ENCODE results near the gene METTL25. TPM values are rescaled to one million over a fixed set of nuclear protein-coding genes. Genes with fewer than 3 reads are reported as not detected.

The METTL25 gene
- total and polyA plus RNA-seq, 4 donors, result 4.4 to 22.2 (median 9.2) TPM

- Histone ChIP-seq H3K27ac (ENCODE audit: low read depth in 1 of 2, low read length in 2 of 2) (no peak overlapping the region), H3K36me3 (ENCODE audit: control insufficient read depth in 1 of 2, insufficient read depth in 2 of 2, low read length in 1 of 2) (no peaks in the 10 kb centered on the region), H3K4me3 (ENCODE audit: low read length in 2 of 2) (no peak overlapping the region), H3K9me3 (ENCODE audit: control insufficient read depth, low read length) (no peaks in the 10 kb centered on the region), H3K4me1 (ENCODE audit: control insufficient read depth in 1 of 2, insufficient read depth in 2 of 2, low read length in 2 of 2) (no peaks in the 10 kb centered on the region), H3K27me3 (ENCODE audit: control insufficient read depth in 1 of 2, insufficient read depth in 2 of 2, low read length in 1 of 2) (no peaks in the 10 kb centered on the region)
- WGBS, 2 donors, result 92 to 93% methylated on average over 5 of the region's 5 CpGs
- no peak for ATAC-seq (ENCODE audit: low FRiP score)
- intact Hi-C loops (cut with DNase I), result no loop called here
- DNase-seq, result no peak
These were observed 159.5 kb downstream of the METTL25 start for GRCh38 chr12:82517808-82518207.

DNA sequence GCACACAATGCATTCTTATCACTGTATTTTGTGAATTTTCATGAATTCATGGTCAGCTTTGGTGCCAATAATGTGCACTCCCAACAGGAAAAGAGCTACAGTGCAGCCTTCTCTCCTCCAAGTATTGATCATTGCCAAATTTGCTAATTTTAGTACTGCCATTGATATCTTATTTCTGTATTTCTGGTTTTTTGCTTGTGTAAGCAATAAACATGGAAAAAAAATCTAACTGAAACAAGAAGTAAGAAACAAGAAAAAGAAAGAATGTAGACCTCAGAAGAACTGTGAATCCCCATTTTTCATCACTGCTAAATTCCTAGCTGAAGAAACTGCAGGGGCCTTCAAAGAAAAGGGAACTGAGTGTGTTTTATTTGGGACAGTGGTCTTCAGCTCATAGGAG, 161.2 kb downstream of the METTL25 start:
- intact Hi-C loops (cut with DNase I), result no loop called here
- no peaks in the 10 kb centered on the region for H3K4me1 ChIP-seq (ENCODE audit: control insufficient read depth in 1 of 2, insufficient read depth in 2 of 2, low read length in 2 of 2)
- no peaks in the 10 kb centered on the region for H3K27me3 ChIP-seq (ENCODE audit: control insufficient read depth in 1 of 2, insufficient read depth in 2 of 2, low read length in 1 of 2)
- no peaks in the 10 kb centered on the region for H3K9me3 ChIP-seq (ENCODE audit: control insufficient read depth, low read length)
- DNase-seq (no peak), ATAC-seq (ENCODE audit: low FRiP score) (no peak)
- H3K27ac ChIP-seq (ENCODE audit: low read depth in 1 of 2, low read length in 2 of 2), result no peak overlapping the region
- H3K36me3 ChIP-seq (ENCODE audit: control insufficient read depth in 1 of 2, insufficient read depth in 2 of 2, low read length in 1 of 2), result no peaks in the 10 kb centered on the region
- no peak overlapping the region for H3K4me3 ChIP-seq (ENCODE audit: low read length in 2 of 2)

- no peaks in the 10 kb centered on the region for H3K9me3 ChIP-seq (ENCODE audit: control insufficient read depth, low read length)
- H3K27ac ChIP-seq (ENCODE audit: low read depth in 1 of 2, low read length in 2 of 2), result no peak overlapping the region
- intact Hi-C loops (cut with DNase I), result loop anchor here in 1 of 2 donors (10.0 kb wide), 1 partner anchor 1983 kb away; no protein-coding TSS in a partner anchor
- 94 to 95% methylated on average over 4 of the region's 4 CpGs for whole genome bisulfite sequencing, 2 donors
- DNase-seq (no peak), ATAC-seq (ENCODE audit: low FRiP score) (no peak)
- H3K27me3 ChIP-seq (ENCODE audit: control insufficient read depth in 1 of 2, insufficient read depth in 2 of 2, low read length in 1 of 2), result no peaks in the 10 kb centered on the region
- H3K4me3 ChIP-seq (ENCODE audit: low read length in 2 of 2), result no peak overlapping the region
- H3K4me1 ChIP-seq (ENCODE audit: control insufficient read depth in 1 of 2, insufficient read depth in 2 of 2, low read length in 2 of 2), result no peaks in the 10 kb centered on the region
- no peaks in the 10 kb centered on the region for H3K36me3 ChIP-seq (ENCODE audit: control insufficient read depth in 1 of 2, insufficient read depth in 2 of 2, low read length in 1 of 2)
These were observed 164.0 kb downstream of the METTL25 start for GRCh38 chr12:82522285-82522684.

DNA sequence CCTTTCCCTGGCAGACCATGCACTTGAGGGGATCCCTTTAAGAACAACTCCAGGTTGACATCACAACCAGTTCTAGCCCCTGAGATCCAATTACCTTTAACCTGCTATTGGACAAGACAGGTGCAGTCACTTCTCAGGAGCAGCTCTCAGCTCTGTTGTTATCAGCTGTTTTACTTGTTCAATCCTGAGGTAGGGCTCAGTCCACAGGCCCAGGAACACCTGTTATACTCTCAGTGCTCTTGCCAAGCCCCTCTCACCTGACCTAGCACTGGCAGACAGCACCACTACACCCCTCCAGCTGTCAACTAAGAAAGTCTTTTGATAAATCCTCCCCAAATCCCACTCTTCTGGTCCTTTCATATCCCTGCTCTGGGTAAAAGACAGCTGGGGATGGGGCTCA, 164.4 kb downstream of the METTL25 start:
- Histone ChIP-seq H3K27me3 (ENCODE audit: control insufficient read depth in 1 of 2, insufficient read depth in 2 of 2, low read length in 1 of 2) (no peaks in the 10 kb centered on the region), H3K4me3 (ENCODE audit: low read length in 2 of 2) (no peak overlapping the region), H3K27ac (ENCODE audit: low read depth in 1 of 2, low read length in 2 of 2) (no peak overlapping the region), H3K9me3 (ENCODE audit: control insufficient read depth, low read length) (no peaks in the 10 kb centered on the region), H3K4me1 (ENCODE audit: control insufficient read depth in 1 of 2, insufficient read depth in 2 of 2, low read length in 2 of 2) (no peaks in the 10 kb centered on the region), H3K36me3 (ENCODE audit: control insufficient read depth in 1 of 2, insufficient read depth in 2 of 2, low read length in 1 of 2) (no peaks in the 10 kb centered on the region)
- DNase-seq (no peak), ATAC-seq (ENCODE audit: low FRiP score) (no peak)
- intact Hi-C loops (cut with DNase I), result loop anchor here in 1 of 2 donors (10.0 kb wide), 1 partner anchor 1982 kb away; no protein-coding TSS in a partner anchor

DNA sequence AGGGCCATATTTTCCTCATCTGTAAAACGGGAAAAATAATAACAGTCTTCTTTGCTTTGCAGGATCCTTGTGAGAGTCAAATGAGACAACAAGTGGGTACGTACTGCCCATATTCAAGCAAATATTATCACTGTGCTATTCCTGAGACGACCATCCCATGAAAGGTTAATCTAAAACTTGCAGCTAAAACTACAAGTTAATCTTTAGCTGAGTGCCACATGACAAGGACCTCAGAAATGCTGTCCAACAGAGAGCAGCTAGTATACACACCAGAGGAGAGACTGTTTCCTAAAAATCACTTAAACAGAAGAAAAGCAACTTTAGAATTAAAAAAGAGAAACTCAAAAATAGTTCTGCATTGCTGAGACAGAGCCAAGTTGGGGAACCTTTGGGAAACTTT, 165.7 kb downstream of the METTL25 start:
- WGBS, 2 donors, result 9 to 15% methylated on average over 3 of the region's 3 CpGs
- Histone ChIP-seq H3K27me3 (ENCODE audit: control insufficient read depth in 1 of 2, insufficient read depth in 2 of 2, low read length in 1 of 2) (no peaks in the 10 kb centered on the region), H3K9me3 (ENCODE audit: control insufficient read depth, low read length) (no peaks in the 10 kb centered on the region), H3K4me1 (ENCODE audit: control insufficient read depth in 1 of 2, insufficient read depth in 2 of 2, low read length in 2 of 2) (no peaks in the 10 kb centered on the region), H3K27ac (ENCODE audit: low read depth in 1 of 2, low read length in 2 of 2) (no peak overlapping the region), H3K4me3 (ENCODE audit: low read length in 2 of 2) (no peak overlapping the region), H3K36me3 (ENCODE audit: control insufficient read depth in 1 of 2, insufficient read depth in 2 of 2, low read length in 1 of 2) (no peaks in the 10 kb centered on the region)
- DNase-seq (no peak), ATAC-seq (ENCODE audit: low FRiP score) (no peak)
- intact Hi-C loops (cut with DNase I), result loop anchor here in 1 of 2 donors (10.0 kb wide), 1 partner anchor 1981 kb away; no protein-coding TSS in a partner anchor

GRCh38 chr12:82524641-82525040, 166.3 kb downstream of the METTL25 start:
- H3K4me1 ChIP-seq (ENCODE audit: control insufficient read depth in 1 of 2, insufficient read depth in 2 of 2, low read length in 2 of 2), result no peaks in the 10 kb centered on the region
- ATAC-seq (ENCODE audit: low FRiP score) (no peak), DNase-seq (no peak)
- H3K27me3 ChIP-seq (ENCODE audit: control insufficient read depth in 1 of 2, insufficient read depth in 2 of 2, low read length in 1 of 2), result no peaks in the 10 kb centered on the region
- intact Hi-C loops (cut with DNase I), result loop anchor here in 1 of 2 donors (10.0 kb wide), 1 partner anchor 1980 kb away; no protein-coding TSS in a partner anchor
- 46% methylated on average over 2 of the region's 2 CpGs for WGBS, 2 donors
- no peak overlapping the region for H3K4me3 ChIP-seq (ENCODE audit: low read length in 2 of 2)
- H3K9me3 ChIP-seq (ENCODE audit: control insufficient read depth, low read length), result no peaks in the 10 kb centered on the region
- no peak overlapping the region for H3K27ac ChIP-seq (ENCODE audit: low read depth in 1 of 2, low read length in 2 of 2)
- no peaks in the 10 kb centered on the region for H3K36me3 ChIP-seq (ENCODE audit: control insufficient read depth in 1 of 2, insufficient read depth in 2 of 2, low read length in 1 of 2)

DNA sequence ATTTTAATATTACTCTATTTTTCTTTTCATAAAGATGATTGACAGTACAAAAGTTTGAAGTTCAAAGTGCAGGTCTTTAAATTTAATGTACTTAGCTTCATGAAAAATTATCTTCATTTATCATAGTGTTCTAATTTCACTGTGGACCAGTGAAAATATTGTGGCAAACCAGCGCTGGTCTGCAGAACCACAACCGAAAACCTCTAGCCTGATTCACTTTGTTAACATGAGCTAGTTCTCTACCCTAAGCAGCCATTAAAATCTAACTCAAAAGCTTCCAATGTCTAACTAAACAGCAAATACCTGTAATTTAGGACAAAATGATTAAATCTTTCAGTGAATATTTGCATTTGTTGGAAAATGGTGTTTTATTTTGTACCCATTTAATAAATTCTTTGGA, 167.3 kb downstream of the METTL25 start:
- no peak overlapping the region for H3K4me3 ChIP-seq (ENCODE audit: low read length in 2 of 2)
- 92 to 94% methylated on average over 2 of the region's 2 CpGs for WGBS, 2 donors
- H3K27me3 ChIP-seq (ENCODE audit: control insufficient read depth in 1 of 2, insufficient read depth in 2 of 2, low read length in 1 of 2), result no peaks in the 10 kb centered on the region
- ATAC-seq (ENCODE audit: low FRiP score) (no peak), DNase-seq (no peak)
- H3K4me1 ChIP-seq (ENCODE audit: control insufficient read depth in 1 of 2, insufficient read depth in 2 of 2, low read length in 2 of 2), result no peaks in the 10 kb centered on the region
- no peaks in the 10 kb centered on the region for H3K9me3 ChIP-seq (ENCODE audit: control insufficient read depth, low read length)
- intact Hi-C loops (cut with DNase I), result loop anchor here in 1 of 2 donors (10.0 kb wide), 1 partner anchor 1979 kb away; no protein-coding TSS in a partner anchor
- H3K27ac ChIP-seq (ENCODE audit: low read depth in 1 of 2, low read length in 2 of 2), result no peak overlapping the region
- H3K36me3 ChIP-seq (ENCODE audit: control insufficient read depth in 1 of 2, insufficient read depth in 2 of 2, low read length in 1 of 2), result no peaks in the 10 kb centered on the region

DNA sequence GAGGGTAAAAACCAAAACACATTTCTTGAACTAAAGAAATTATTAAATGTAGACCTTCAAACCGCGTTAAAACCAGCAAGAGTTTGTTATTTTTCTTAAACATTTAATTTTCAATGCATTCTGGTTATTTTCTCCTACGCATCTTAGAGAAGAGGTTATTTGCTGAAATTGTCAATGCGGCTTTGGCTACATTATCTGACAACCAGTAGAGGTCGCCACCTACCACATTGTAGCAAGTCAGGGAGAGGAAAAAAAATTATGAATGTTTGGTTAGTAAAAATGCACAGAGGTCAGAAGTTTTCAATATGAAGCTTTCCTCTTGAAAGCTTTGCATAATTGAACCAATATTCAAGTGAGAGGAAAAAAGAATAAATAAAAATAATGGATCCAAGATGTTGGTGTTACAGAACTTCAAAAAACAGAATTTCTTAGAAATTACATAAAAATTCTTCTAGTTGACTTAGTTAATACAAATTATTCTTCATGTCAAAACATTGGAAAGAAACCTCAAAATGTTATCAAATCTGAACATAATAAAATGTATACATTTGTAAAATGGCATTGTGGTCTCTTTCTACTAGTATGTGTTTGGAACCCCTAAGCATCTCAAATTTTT, 168.9 kb downstream of the METTL25 start:
- ATAC-seq (ENCODE audit: low FRiP score) (no peak), DNase-seq (no peak)
- Histone ChIP-seq H3K4me1 (ENCODE audit: control insufficient read depth in 1 of 2, insufficient read depth in 2 of 2, low read length in 2 of 2) (no peaks in the 10 kb centered on the region), H3K27me3 (ENCODE audit: control insufficient read depth in 1 of 2, insufficient read depth in 2 of 2, low read length in 1 of 2) (no peaks in the 10 kb centered on the region), H3K36me3 (ENCODE audit: control insufficient read depth in 1 of 2, insufficient read depth in 2 of 2, low read length in 1 of 2) (no peaks in the 10 kb centered on the region), H3K27ac (ENCODE audit: low read depth in 1 of 2, low read length in 2 of 2) (no peak overlapping the region), H3K4me3 (ENCODE audit: low read length in 2 of 2) (no peak overlapping the region), H3K9me3 (ENCODE audit: control insufficient read depth, low read length) (no peaks in the 10 kb centered on the region)
- intact Hi-C loops (cut with DNase I), result loop anchor here in 1 of 2 donors (10.0 kb wide), 1 partner anchor 1978 kb away; no protein-coding TSS in a partner anchor
- WGBS, 2 donors, result 8% methylated on average over 5 of the region's 5 CpGs

All from aorta (tissue), 5 donors.